HUES6 (cell line): Measurements from ENCODE around the gene OAS3.
"Not testable (repeated sequence)": the region's sequence is repeated elsewhere in the genome, so short reads cannot be mapped to it uniquely, and the experiment has no call there.

ENCODE experiments used
- H3K27ac ChIP-seq: 2 replicates; pipeline ENCODE4 v1.7.0; 2013; ENCODE audit warnings: low read depth, mild to moderate bottlenecking, low read length, inconsistent platforms
- H3K27me3 ChIP-seq: 2 replicates; pipeline ENCODE4 v1.6.1; 2013; ENCODE audit warnings: low read length; ENCODE audit not compliant: control insufficient read depth, insufficient read depth
- H3K36me3 ChIP-seq: 2 replicates; pipeline ENCODE4 v1.6.1; 2013; ENCODE audit warnings: low read length; ENCODE audit not compliant: control insufficient read depth, insufficient read depth
- H3K4me1 ChIP-seq: 2 replicates; pipeline ENCODE4 v1.6.1; 2013; ENCODE audit warnings: low read length; ENCODE audit not compliant: control insufficient read depth, insufficient read depth
- H3K4me3 ChIP-seq: 2 replicates; pipeline ENCODE4 v1.5.1; 2013; ENCODE audit warnings: low read depth, low read length
- H3K9ac ChIP-seq: one replicate; pipeline ENCODE4 v1.6.1; 2013; ENCODE audit warnings: mild to moderate bottlenecking, low read length
- H3K9me3 ChIP-seq: 2 replicates; pipeline ENCODE4 v1.6.1; 2013; ENCODE audit warnings: low read depth, low read length; ENCODE audit not compliant: control insufficient read depth, insufficient read depth

OAS3 gene

DNA sequence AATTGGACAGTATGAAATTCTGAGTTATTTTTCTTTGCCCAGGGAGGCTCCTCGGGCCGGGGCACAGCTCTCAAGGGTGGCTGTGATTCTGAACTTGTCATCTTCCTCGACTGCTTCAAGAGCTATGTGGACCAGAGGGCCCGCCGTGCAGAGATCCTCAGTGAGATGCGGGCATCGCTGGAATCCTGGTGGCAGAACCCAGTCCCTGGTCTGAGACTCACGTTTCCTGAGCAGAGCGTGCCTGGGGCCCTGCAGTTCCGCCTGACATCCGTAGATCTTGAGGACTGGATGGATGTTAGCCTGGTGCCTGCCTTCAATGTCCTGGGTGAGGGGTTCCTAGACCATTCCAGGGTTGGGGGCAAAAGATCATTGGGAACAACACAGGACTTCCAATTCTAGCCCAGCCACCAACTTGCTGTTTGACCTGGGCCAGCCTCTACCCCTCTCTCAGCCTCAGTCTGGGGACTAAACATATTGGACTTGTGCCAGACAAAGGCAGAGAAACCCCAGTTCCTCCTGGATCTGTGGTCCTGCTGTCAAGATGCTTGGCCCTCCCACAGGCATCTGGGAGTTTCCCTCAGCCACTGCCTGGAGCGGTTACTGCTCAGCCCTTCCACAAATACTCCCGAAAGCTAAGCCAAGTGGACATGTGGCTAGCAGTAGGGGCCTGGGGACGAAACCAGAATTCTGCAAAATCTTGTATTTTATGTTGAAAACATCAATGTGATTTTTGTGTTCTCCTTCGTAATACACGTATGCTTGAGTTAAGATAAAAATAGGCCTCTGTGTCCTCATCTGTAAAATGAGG, 3.5 kb downstream of the OAS3 start:
- H3K36me3 ChIP-seq: no peaks in the 10 kb centered on the region
- H3K9ac ChIP-seq: no peak overlapping the region
- H3K4me3 ChIP-seq: no peak overlapping the region

DNA sequence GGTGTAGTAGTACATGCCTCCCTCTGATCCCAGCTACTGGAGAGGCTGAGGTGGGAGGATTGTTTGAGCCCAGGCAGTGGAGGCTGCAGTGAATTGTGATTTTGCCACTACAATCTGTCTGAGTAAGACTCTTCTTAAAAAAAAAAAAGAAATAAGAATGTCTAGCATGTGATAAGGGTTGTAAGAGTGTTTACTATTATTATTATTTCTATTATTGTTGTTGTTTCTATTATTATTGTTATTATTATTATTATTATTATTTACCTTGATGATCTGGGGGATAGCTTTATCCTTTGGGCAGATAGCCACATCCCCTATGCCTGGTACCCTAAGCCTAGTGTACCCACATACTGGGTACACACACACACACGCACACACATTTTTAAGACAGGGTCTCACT, 4.3 kb downstream of the OAS3 start:
- Histone ChIP-seq H3K9me3 (no peaks in the 10 kb centered on the region), H3K4me1 (no peaks in the 10 kb centered on the region), H3K27me3 (peaks cover 29% of the 10 kb centered on the region), H3K9ac (no peak overlapping the region), H3K4me3 (no peak overlapping the region), H3K36me3 (no peaks in the 10 kb centered on the region), H3K27ac (no peak overlapping the region)

More for the DNA sequence above, 3.5 kb downstream of the OAS3 start:
- Histone ChIP-seq H3K9me3 (no peaks in the 10 kb centered on the region), H3K27me3 (peaks cover 37% of the 10 kb centered on the region), H3K27ac (no peak overlapping the region), H3K4me1 (no peaks in the 10 kb centered on the region)

DNA sequence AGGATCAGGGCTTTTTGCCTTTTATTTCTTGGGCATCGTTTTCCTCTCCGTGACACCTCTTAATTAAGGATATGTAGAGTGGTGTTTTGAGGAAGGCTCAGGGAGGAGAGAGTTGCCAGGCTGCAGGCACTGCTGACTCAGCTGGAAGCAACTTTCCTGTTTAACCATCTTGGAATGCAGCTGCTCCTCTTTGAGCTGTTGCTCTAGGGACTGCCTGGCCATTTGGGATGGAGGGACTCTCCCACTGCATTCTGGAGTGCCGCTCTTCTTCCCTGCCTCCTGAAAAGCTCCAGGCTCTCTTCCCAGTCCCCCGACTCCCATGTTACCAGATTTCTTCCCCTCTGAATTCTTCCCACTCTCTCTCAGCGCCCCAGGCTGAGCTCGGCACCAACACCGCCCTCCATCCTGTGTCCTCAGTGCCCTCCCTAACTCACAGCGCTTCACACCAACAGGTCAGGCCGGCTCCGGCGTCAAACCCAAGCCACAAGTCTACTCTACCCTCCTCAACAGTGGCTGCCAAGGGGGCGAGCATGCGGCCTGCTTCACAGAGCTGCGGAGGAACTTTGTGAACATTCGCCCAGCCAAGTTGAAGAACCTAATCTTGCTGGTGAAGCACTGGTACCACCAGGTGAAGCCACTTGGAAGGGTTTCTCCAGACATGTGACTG, 5.9 kb downstream of the OAS3 start:
- H3K4me1 ChIP-seq: no peaks in the 10 kb centered on the region

DNA sequence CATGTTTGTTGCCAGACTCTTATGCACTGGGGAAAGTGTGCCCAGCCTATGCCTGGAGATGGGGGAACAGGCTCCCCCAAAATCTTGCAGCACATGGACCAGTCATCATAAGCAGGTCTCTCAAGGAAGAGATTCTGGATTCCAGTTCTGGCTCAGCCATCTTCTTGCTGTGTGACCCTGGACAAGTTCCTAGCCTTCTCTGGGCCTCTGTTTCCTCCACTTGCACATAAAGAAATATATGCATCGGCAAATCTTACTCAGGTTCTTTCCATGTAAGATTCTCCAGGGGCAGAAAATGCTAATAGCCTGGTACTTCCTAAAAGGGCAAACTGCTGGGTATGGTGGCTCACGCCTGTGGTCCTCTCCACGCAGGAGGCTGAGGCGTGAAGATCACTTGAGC, 7.2 kb downstream of the OAS3 start:
- Histone ChIP-seq H3K9ac (no peak overlapping the region), H3K4me3 (no peak overlapping the region), H3K36me3 (no peaks in the 10 kb centered on the region), H3K4me1 (no peaks in the 10 kb centered on the region), H3K27ac (no peak overlapping the region), H3K27me3 (no peaks in the 10 kb centered on the region), H3K9me3 (no peaks in the 10 kb centered on the region)

More for the DNA sequence above, 5.9 kb downstream of the OAS3 start:
- Histone ChIP-seq H3K4me3 (no peak overlapping the region), H3K9ac (no peak overlapping the region), H3K27me3 (peaks cover 13% of the 10 kb centered on the region), H3K27ac (no peak overlapping the region), H3K9me3 (no peaks in the 10 kb centered on the region), H3K36me3 (no peaks in the 10 kb centered on the region)

DNA sequence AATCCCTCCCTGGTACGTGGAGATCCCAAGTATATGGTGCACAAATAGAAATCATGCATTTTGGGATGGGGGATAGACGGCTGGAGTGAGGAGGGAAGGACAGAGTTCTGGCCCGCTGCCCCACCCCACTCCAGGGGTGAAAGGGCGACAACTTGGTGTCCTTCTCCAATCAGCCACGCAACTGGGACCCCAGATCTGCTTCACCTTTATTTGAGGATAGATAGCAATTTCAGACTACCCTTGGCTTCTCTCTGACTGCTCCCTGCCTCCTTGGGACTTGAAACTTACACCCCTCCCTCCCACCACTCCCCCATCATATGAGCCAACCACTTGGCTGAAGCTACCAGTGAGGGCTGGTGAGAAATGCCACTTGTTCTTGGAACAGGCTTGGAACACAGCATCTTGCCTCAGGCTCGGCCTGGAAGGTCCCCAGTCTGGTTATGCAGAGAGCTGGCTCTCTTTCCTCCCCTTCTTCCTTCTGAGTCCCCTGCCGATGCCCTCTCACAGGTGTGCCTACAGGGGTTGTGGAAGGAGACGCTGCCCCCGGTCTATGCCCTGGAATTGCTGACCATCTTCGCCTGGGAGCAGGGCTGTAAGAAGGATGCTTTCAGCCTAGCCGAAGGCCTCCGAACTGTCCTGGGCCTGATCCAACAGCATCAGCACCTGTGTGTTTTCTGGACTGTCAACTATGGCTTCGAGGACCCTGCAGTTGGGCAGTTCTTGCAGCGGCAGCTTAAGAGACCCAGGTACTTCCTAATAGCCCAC, 8.1 kb downstream of the OAS3 start:
- Histone ChIP-seq H3K27ac (no peak overlapping the region), H3K9ac (no peak overlapping the region), H3K27me3 (no peaks in the 10 kb centered on the region), H3K36me3 (no peaks in the 10 kb centered on the region), H3K4me3 (no peak overlapping the region), H3K4me1 (no peaks in the 10 kb centered on the region), H3K9me3 (no peaks in the 10 kb centered on the region)

DNA sequence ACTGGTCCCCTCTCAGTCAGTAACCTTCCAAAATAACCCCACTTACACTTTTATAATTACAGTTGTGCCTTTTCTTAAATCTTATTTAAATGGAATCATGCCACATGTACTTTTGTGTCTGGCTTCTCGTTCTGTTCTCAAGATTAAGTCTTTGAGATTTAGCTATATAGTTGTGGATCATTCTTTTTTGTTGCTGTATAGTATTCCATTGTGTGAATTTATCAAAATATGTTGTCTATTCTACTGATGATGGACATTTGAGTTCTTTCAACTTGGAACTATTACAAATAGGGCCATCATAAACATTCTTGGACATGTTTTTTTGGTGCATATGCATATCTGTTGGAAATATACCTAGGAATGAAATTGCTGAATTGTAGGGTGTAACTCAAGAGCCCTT, 9.0 kb downstream of the OAS3 start:
- Histone ChIP-seq H3K9ac (no peak overlapping the region), H3K4me3 (no peak overlapping the region), H3K27me3 (no peaks in the 10 kb centered on the region), H3K27ac (no peak overlapping the region), H3K4me1 (no peaks in the 10 kb centered on the region), H3K36me3 (no peaks in the 10 kb centered on the region), H3K9me3 (no peaks in the 10 kb centered on the region)

DNA sequence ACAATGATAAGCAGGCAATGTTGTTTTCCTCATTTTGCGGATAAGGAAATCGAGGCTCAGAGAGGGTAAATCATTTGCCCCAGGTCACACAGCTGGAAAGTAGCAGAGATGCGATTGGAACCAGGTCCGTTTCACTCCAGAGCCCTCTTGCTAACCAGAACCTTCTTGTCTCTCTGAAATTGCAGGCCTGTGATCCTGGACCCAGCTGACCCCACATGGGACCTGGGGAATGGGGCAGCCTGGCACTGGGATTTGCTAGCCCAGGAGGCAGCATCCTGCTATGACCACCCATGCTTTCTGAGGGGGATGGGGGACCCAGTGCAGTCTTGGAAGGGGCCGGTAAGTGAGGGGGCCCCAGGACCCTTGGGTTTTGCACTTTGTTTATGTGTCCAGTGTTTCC, 9.5 kb downstream of the OAS3 start:
- H3K4me1 ChIP-seq: no peaks in the 10 kb centered on the region
- H3K9ac ChIP-seq: no peak overlapping the region
- H3K36me3 ChIP-seq: no peaks in the 10 kb centered on the region
- H3K9me3 ChIP-seq: no peaks in the 10 kb centered on the region
- no peak overlapping the region for H3K27ac ChIP-seq
- H3K27me3 ChIP-seq: no peaks in the 10 kb centered on the region
- no peak overlapping the region for H3K4me3 ChIP-seq

DNA sequence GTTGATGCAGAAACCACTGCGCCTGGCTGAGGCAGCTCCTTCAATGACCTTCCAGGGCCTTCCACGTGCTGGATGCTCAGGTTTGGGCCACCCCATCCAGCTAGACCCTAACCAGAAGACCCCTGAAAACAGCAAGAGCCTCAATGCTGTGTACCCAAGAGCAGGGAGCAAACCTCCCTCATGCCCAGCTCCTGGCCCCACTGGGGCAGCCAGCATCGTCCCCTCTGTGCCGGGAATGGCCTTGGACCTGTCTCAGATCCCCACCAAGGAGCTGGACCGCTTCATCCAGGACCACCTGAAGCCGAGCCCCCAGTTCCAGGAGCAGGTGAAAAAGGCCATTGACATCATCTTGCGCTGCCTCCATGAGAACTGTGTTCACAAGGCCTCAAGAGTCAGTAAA, 10.5 kb downstream of the OAS3 start:
- H3K9ac ChIP-seq: no peak overlapping the region
- no peaks in the 10 kb centered on the region for H3K4me1 ChIP-seq
- H3K27ac ChIP-seq: no peak overlapping the region
- H3K4me3 ChIP-seq: no peak overlapping the region
- no peaks in the 10 kb centered on the region for H3K9me3 ChIP-seq
- H3K27me3 ChIP-seq: no peaks in the 10 kb centered on the region
- H3K36me3 ChIP-seq: no peaks in the 10 kb centered on the region

DNA sequence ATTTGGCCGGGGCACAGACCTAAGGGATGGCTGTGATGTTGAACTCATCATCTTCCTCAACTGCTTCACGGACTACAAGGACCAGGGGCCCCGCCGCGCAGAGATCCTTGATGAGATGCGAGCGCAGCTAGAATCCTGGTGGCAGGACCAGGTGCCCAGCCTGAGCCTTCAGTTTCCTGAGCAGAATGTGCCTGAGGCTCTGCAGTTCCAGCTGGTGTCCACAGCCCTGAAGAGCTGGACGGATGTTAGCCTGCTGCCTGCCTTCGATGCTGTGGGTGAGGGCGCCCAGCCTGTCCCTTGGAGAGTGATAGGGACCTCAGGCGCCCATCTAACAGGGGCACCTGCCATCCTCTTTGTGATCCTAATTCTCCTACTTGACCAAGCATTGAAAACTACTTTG, 12.4 kb downstream of the OAS3 start:
- H3K27me3 ChIP-seq: no peaks in the 10 kb centered on the region
- no peak overlapping the region for H3K9ac ChIP-seq
- no peaks in the 10 kb centered on the region for H3K36me3 ChIP-seq
- H3K4me1 ChIP-seq: no peaks in the 10 kb centered on the region
- H3K9me3 ChIP-seq: no peaks in the 10 kb centered on the region
- no peak overlapping the region for H3K4me3 ChIP-seq
- H3K27ac ChIP-seq: no peak overlapping the region

DNA sequence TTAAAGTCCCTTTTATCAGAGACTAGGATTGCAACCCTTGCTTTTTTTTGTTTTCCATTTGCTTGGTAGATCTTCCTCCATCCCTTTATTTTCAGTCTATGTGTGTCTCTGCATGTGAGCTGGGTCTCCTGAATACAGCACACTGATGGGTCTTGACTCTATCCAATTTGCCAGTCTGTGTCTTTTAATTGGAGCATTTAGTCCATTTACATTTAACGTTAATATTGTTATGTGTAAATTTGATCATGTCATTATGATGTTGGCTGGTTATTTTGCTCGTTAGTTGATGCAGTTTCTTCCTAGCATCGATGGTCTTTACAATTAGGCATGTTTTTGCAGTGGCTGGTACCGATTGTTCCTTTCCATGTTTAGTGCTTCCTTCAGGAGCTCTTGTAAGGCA, 18.9 kb downstream of the OAS3 start:
- not testable (repeated sequence) for H3K4me1 ChIP-seq, H3K27me3 ChIP-seq, H3K4me3 ChIP-seq, H3K27ac ChIP-seq, H3K36me3 ChIP-seq, H3K9ac ChIP-seq
- peaks cover 15% of the 10 kb centered on the region for H3K9me3 ChIP-seq

DNA sequence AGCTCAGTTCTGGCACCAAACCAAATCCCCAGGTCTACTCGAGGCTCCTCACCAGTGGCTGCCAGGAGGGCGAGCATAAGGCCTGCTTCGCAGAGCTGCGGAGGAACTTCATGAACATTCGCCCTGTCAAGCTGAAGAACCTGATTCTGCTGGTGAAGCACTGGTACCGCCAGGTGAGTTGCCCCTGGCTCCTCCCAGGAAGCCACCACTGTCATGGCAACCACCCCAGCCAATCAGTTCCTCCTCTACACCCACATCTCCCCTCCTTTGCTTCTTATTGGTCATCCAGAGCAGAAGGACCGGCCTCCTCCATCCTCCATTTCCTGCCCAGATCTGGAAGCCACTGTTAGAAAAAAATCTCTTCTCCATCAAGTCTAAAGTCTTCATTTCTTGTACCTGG, 22.8 kb downstream of the OAS3 start:
- Histone ChIP-seq H3K27ac (no peak overlapping the region), H3K27me3 (no peaks in the 10 kb centered on the region), H3K4me1 (no peaks in the 10 kb centered on the region), H3K9me3 (peaks cover 15% of the 10 kb centered on the region), H3K36me3 (no peaks in the 10 kb centered on the region), H3K9ac (no peak overlapping the region), H3K4me3 (no peak overlapping the region)
